HEK293T (cell line): ENCODE results near the gene TRPC4AP.

Source experiments
- BHLHE40 ChIP-seq: fragments of 450-650 bp; IDR thresholded peaks from 2 replicates; pipeline ENCODE4 v1.6.1; 2016; ENCODE audit warnings: mild to moderate bottlenecking, moderate library complexity, borderline replicate concordance
- CTBP1 ChIP-seq: fragments of 450-650 bp; IDR thresholded peaks from 2 replicates; pipeline ENCODE4 v1.6.1; 2016; ENCODE audit warnings: borderline replicate concordance
- FOXK2 ChIP-seq: fragments of 450-650 bp; IDR thresholded peaks from 2 replicates; pipeline ENCODE4 v1.6.1; 2016; ENCODE audit warnings: mild to moderate bottlenecking
- FOXM1 ChIP-seq: fragments of 450-650 bp; IDR thresholded peaks from 2 replicates; pipeline ENCODE4 v1.6.1; 2017; ENCODE audit warnings: mild to moderate bottlenecking, borderline replicate concordance
- L3MBTL2 ChIP-seq: fragments of 450-650 bp; conservative IDR thresholded peaks from 2 replicates; pipeline ENCODE4 v1.6.1; 2016; ENCODE audit warnings: mild to moderate bottlenecking
- NFRKB ChIP-seq: fragments of 450-650 bp; IDR thresholded peaks from 2 replicates; pipeline ENCODE4 v1.6.1; 2016; ENCODE audit warnings: mild to moderate bottlenecking, moderate library complexity
- PKNOX1 ChIP-seq: fragments of 450-650 bp; IDR thresholded peaks from 2 replicates; pipeline ENCODE4 v1.6.1; 2016
- SUZ12 ChIP-seq: fragments of 450-650 bp; IDR thresholded peaks from 2 replicates; pipeline ENCODE4 v1.6.1; 2016; ENCODE audit warnings: mild to moderate bottlenecking
- ZNF384 ChIP-seq: fragments of 450-650 bp; IDR thresholded peaks from 2 replicates; pipeline ENCODE4 v1.6.1; 2016

- TF ChIP-seq SUZ12 (no peak), BHLHE40 (no peak), PKNOX1 (no peak), CTBP1 (no peak), ZNF384 (no peak), L3MBTL2 (no peak), NFRKB (no peak), FOXM1 (no peak), FOXK2 (no peak)
Observed at GRCh38 chr20:35108921-35109320, 16.3 kb upstream of the TRPC4AP start.
